Upper lobe of left lung (tissue), 6 donors: ENCODE measurements around the gene HIF3A. TPM values are rescaled to one million over a fixed set of nuclear protein-coding genes. Genes with fewer than 3 reads are reported as not detected.

ENCODE experiments used
- ATAC-seq, 2 donors: fragments of 200-7000 bp; cut with Tn5 transposase; one replicate each; pipeline ENCODE4 v1.9.1; 2022; ENCODE audit warnings: mild to moderate bottlenecking in 2 of 2, moderate library complexity in 2 of 2; ENCODE audit not compliant: low FRiP score in 2 of 2
- DNase-seq, 2 donors: peaks; one replicate each; pipeline ENCODE4 v3.0.0-alpha.2; 2019 to 2020
- H3K27ac ChIP-seq, 4 donors: fragments of 200-600 bp; sonication (generic); one replicate each; pipeline ENCODE4 v1.5.1; 2016 to 2019
- H3K27me3 ChIP-seq, 4 donors: fragments of 200-600 bp; sonication (generic); one replicate each; pipeline ENCODE4 v1.5.1; 2017 to 2019
- H3K36me3 ChIP-seq, 4 donors: fragments of 200-600 bp; sonication (generic); one replicate each; pipeline ENCODE4 v1.5.1; 2016 to 2019
- H3K4me1 ChIP-seq, 4 donors: fragments of 200-600 bp; sonication (generic); one replicate each; pipeline ENCODE4 v1.5.1; 2018 to 2019
- H3K4me3 ChIP-seq, 4 donors: fragments of 200-600 bp; sonication (generic); one replicate each; pipeline ENCODE4 v1.5.1; 2017 to 2019; ENCODE audit warnings: mild to moderate bottlenecking in 2 of 4, moderate library complexity in 1 of 4
- H3K9me3 ChIP-seq, 4 donors: fragments of 200-600 bp; sonication (generic); one replicate each; pipeline ENCODE4 v1.5.1; 2018 to 2019
- CTCF ChIP-seq, 6 experiments: fragments of 450-650 bp in 4 of 6; fragments of 200-600 bp in 2 of 6; sonication (generic) in 2 of 6; IDR thresholded peaks; one replicate each; pipeline ENCODE4 v1.5.1; 2016 to 2019; ENCODE audit warnings: antibody characterized with exemption in 6 of 6
- EP300 ChIP-seq, 4 donors: sonication (generic); formaldehyde crosslinking; IDR thresholded peaks; one replicate each; pipeline ENCODE4 v1.5.1; 2017; ENCODE audit warnings: antibody characterized with exemption in 4 of 4, control low read depth in 2 of 4
- POLR2A ChIP-seq, 4 donors: fragments of 450-650 bp; IDR thresholded peaks; one replicate each; pipeline ENCODE4 v1.5.1; 2016 to 2017; ENCODE audit warnings: antibody characterized with exemption in 4 of 4, mild to moderate bottlenecking in 2 of 4
- POLR2AphosphoS5 ChIP-seq, 2 donors: sonication (generic); formaldehyde crosslinking; IDR thresholded peaks; one replicate each; pipeline ENCODE4 v1.5.1; 2017; ENCODE audit warnings: antibody characterized with exemption in 2 of 2
- WGBS, 2 donors: methylation state at CpG; one replicate each; pipeline ENCODE4 v1.1.5; 2017 to 2018; 5-methylcytosine and 5-hydroxymethylcytosine counted together
- total RNA-seq, 6 donors: library from RNA; depleted of rRNA in 4 of 6; stranded (reverse); fragments of >200 nt in 4 of 6; gene quantifications; one replicate each; pipeline versions ENCODE4 v1.1.0 to v1.2.1, GENCODE V29; 2016 to 2021
- donor health status: DM: no; HTN: no; CAD: no; lungs with moderate emphysema.
- donor health status: DM: no; HTN: yes; CAD: no; lungs with severe emphysema.

Gene HIF3A
- total RNA-seq, 6 donors from 2014 or later, result 42.3 to 1,057 (median 61.3) TPM

- Histone ChIP-seq H3K4me1 (peaks cover 6 to 17% (median 13%) of the 10 kb centered on the region in 4 donors), H3K36me3 (peaks cover 11 to 61% (median 54%) of the 10 kb centered on the region in 4 donors), H3K27ac (peak overlapping the region in 2 of 4 donors; percentile 12 to 18), H3K9me3 (no peaks in the 10 kb centered on the region), H3K4me3 (no peak overlapping the region), H3K27me3 (no peaks in the 10 kb centered on the region)
- DNase-seq (no peak), ATAC-seq (peak in 1 of 2 donors; percentile 15)
- TF ChIP-seq EP300 (IDR thresholded peaks at IDR 0.05) (no peak), POLR2AphosphoS5 (IDR thresholded peaks at IDR 0.05) (no peak), CTCF (IDR thresholded peaks at IDR 0.05) (no peak), POLR2A (IDR thresholded peaks at IDR 0.05) (no peak)
- WGBS, 2 donors, result 97 to 99% methylated on average over 12 to 16 of the region's 16 CpGs
These were observed 93.4 kb downstream of the HIF3A start for GRCh38 chr19:46390121-46390858.

- H3K4me3 ChIP-seq, result no peak overlapping the region
- peaks cover 6 to 19% (median 13%) of the 10 kb centered on the region in 4 donors for H3K4me1 ChIP-seq
- peaks cover 11 to 60% (median 51%) of the 10 kb centered on the region in 4 donors for H3K36me3 ChIP-seq
- DNase-seq (peak in 1 of 2 donors; percentile 75), ATAC-seq (peak in 1 of 2 donors; percentile 81)
- WGBS, 2 donors, result 84 to 98% methylated on average over 12 to 18 of the region's 18 CpGs
- H3K27ac ChIP-seq, result peak overlapping the region in 3 of 4 donors; percentile 12 to 58 (median 18)
- H3K9me3 ChIP-seq, result no peaks in the 10 kb centered on the region
- H3K27me3 ChIP-seq, result no peaks in the 10 kb centered on the region
- TF ChIP-seq EP300 (IDR thresholded peaks at IDR 0.05) (no peak), CTCF (IDR thresholded peaks at IDR 0.05) (no peak), POLR2A (IDR thresholded peaks at IDR 0.05) (no peak), POLR2AphosphoS5 (IDR thresholded peaks at IDR 0.05) (no peak)
These were observed 94.0 kb downstream of the HIF3A start for GRCh38 chr19:46390866-46391265.

DNA sequence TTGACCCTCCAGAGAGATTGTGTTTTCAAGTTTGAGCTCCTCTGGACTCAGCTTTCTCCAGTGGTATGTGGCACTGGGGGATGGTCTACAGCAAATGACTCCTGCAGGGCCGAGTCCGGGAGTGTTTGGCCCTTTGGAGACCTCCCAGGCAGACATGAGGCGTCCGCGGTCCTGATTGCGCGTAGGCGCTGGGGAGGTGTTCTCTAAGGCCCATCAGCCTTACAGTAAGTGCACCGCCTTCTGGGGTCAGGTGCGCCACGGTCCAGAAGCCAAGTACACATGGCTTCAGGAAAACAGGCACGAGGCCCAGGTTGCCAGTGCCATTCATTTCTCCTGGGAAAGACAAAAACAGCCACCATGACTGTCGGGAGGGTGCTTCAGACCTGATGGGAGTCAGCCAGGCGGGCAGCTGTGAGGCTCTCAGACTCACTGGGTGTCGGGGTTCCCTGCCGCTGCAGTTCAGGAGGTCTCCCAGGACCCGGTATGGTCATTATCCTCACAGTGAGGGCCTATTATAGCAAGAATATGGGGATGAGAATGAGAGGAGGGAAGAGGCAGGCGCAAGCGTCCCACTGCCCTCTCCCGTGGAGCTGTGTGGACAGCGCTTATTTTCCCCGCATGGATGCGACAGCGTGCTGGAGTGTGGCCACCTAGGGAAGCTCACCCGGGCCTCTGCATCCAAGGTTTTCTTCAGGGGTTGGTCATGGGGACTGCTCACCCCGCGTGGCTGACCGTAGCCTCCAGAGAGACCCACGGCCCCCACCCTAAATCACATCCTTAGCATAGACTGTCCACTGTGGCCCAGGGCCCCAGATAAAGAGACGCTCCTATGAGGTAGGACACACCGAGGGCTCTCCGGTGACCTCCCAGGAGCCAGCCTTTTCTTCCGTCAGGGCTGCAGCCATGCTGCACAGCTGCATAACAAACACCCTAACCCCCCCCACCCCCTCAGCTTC, 94.7 kb downstream of the HIF3A start:
- Histone ChIP-seq H3K27me3 (no peaks in the 10 kb centered on the region), H3K36me3 (peaks cover 11 to 58% (median 48%) of the 10 kb centered on the region in 4 donors)
- WGBS, 2 donors, result 92 to 95% methylated on average over 26 to 30 of the region's 33 CpGs

More for the DNA sequence above, 94.7 kb downstream of the HIF3A start:
- ATAC-seq (no peak), DNase-seq (no peak)
- Histone ChIP-seq H3K4me1 (peaks cover 6 to 19% (median 13%) of the 10 kb centered on the region in 4 donors), H3K9me3 (no peaks in the 10 kb centered on the region), H3K4me3 (no peak overlapping the region), H3K27ac (peak overlapping the region; percentile 12 to 58 (median 53))
- TF ChIP-seq EP300 (IDR thresholded peaks at IDR 0.05), result no peak
- no peak for TF ChIP-seq POLR2AphosphoS5 (IDR thresholded peaks at IDR 0.05)
- no peak for TF ChIP-seq POLR2A (IDR thresholded peaks at IDR 0.05)
- TF ChIP-seq CTCF (IDR thresholded peaks at IDR 0.05), result no peak
